ENCODE data around the gene CYP2W1.

The CYP2W1 gene

DNA sequence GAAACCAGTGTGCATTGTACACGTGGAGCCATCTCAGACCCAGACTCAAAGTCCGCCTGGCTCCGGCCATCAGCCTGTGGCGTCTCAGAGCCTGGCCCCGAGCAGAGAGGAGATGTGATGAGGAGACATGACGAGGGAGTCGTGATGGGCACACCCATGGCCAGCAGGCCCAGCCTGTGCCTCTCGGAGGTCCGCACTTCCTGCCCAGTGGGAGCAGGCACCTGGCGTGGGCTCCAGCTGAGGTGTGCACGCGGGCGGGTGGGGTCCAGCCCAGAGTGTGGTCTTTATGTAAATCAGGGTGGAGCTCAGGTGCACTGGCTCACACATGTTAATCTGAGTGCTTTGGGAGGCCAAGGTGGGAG is 35.3 kb downstream of the CYP2W1 start:
- DNase-seq = no peak

- DNase-seq = no peak
Measured at GRCh38 chr7:1019255-1019785, 36.3 kb downstream of the CYP2W1 start.

DNA sequence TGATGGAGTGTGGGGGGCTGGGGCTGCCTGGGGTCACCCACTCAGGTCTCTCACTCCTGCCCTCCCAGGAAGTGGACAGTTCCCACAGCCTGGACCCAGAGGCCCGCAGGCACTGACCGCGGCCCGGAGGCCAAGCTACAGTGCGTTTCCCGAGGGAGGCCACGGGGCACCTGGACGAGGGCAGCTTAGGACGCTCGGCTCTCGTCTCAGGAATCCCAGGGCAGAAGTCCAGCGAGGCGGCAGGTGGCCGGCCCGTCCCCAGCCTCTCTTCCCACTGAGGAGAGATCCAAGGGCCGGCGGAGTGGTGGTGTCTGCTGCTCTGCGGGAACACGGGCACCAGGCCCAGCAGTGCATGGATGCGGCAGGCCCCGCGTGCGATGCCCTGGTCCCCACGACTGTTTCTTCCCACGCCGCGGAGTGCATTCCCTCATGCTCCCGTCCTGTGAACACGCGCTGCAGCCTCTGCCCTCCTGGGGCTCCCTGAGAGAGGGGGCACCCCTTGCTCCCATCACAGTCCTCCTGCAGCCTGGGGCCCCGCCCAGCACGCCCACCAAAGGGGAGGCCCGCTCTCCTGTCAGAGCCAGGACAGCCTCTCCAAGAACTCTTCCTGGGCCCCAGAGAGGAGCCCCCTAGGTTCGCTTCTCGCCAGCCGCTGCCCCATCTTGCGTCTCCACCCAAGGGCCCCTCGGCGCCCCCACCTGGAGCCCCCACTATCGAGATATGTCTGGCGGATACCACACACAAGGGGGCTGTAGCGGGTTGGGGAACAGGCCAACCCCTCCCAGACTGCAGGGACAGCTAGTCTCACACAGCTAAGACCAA is 37.0 kb downstream of the CYP2W1 start:
- DNase-seq = no peak

DNA sequence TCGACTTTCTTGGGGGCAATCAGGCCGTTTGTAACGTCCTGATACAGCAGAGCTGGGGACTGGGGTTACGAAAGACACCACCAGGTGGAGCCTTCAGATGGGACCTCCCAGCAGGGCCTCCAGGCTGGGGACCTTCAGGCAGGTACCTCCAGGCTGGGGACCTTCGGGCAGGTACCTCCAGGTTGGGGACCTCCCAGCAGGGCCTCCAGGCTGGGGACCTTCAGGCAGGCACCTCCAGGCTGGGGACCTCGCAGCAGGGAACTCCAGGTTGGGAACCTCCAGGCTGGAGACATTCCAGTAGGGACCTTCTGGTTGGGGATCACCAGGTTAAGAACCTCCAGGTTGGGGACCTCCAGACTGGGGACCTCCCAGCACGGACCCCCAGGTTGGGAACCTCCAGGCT is 37.9 kb downstream of the CYP2W1 start:
- peak; percentile 25 for DNase-seq

GRCh38 chr7:1021366-1021765 is 38.4 kb downstream of the CYP2W1 start:
- DNase-seq = no peak

GRCh38 chr7:1021931-1022330 is 39.0 kb downstream of the CYP2W1 start:
- DNase-seq = no peak

DNA sequence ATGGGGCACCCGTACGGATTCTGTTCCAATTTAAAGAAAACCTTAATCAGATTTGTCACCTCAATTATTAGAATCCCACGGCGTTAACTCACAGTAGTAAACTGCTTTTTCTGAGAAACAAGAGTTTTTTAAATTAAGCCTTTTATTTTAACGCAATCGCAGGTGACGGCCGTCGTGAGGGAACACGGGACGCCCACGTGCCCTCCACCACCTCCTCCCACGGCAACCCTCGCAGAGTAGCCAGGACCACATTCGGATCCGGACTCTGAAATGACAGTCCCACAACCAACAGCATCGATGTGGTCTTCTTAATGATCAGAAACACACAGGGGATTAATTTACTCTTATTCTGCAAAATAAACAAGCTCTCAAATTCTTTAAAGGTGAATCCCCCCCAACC is 39.4 kb downstream of the CYP2W1 start:
- no peak for DNase-seq

DNA sequence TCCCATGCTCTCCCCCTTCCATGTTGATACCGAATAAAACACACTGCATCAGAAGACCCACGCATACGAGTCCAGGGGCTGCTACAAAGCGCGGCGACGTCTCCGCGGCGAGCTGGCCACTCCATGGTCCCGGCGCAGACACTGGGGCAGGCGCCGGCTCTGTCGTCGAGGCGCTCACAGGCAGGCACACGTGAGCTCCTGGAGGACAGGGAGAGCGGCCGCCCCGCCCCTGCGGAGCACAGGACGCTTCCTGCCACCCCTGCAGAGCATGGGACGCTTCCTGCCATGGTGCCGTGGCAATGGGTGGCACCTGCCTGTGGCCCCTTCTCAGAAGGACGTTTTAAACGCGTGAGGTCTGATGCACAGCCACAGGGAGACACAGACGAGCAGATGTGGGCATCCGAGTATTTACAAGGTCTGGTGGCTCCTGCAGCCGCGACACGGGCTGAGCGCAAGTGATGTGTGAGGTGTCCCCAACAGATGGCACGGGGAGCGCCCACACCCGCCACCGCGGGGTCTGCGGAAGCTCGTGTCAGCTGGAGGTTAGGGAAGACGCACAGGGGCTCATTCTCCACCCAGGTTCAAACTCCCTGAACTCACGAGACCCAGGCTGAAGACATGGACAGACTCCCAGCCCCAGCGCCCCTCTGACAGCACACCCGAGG is 40.0 kb downstream of the CYP2W1 start:
- DNase-seq = no peak

GRCh38 chr7:1024331-1024841 is 41.4 kb downstream of the CYP2W1 start:
- DNase-seq = no peak

DNA sequence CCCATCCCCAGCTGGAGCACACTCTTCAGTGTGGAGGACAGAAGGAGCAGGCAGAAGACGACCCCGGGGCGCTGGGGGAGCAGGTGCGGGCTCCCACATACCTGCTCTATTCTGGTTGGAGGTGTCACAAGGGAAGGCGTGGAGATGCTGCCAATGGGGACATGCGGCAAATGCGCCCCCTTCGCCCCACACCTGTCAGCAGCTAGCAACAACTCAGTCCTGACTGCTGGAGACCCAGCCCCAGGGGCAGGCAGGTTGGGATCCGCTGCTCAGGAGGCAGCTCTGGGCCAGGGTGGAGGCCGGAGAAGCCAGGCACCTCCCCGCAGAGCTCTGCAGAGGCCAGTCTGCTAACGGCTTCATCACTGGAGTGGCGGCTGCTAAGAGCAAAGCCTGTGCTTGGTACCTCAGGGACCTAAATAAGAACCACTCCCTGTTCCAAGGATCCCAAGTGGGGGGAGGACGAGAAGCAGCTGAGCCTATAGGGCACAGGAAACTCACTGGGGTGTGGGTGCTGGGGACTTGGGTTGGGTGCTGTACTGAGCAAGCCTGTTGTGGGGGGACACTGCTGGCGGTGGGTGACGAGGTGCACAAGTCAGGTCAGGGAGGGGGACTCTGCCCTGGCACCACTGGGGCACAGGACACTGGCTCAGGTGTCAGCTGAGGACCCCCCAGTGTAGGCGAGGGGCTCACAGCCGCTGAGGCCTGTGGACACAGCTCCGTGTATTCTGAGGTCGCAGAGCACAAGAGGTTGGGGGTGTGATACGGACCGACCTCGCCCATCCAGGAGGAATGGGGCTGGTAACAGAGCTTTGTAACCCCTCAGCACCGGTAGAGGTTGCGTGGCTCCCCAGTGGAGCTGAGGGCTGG is 42.1 kb downstream of the CYP2W1 start:
- DNase-seq = no peak

- no peak for DNase-seq
Measured at GRCh38 chr7:1025743-1026581, 43.0 kb downstream of the CYP2W1 start.

GRCh38 chr7:1026721-1027161 is 43.8 kb downstream of the CYP2W1 start:
- no peak for DNase-seq

GRCh38 chr7:1027242-1028043 is 44.5 kb downstream of the CYP2W1 start:
- DNase-seq = no peak

GRCh38 chr7:1028044-1028770 is 45.2 kb downstream of the CYP2W1 start:
- DNase-seq = peak; percentile 83

- DNase-seq = peak; percentile 73
Measured at GRCh38 chr7:1028775-1029636, 46.0 kb downstream of the CYP2W1 start.

GRCh38 chr7:1029637-1030443 is 46.9 kb downstream of the CYP2W1 start:
- DNase-seq = no peak

- no peak for DNase-seq
Measured at GRCh38 chr7:1030444-1031070, 47.6 kb downstream of the CYP2W1 start.

All from CD4-positive, alpha-beta T cell treated with Interleukin-17A for 1 hour (primary cell).